ENCODE measurements around the gene HOXC9.

Gene HOXC9

GRCh38 chr12:54045868-54046521 lies 46.0 kb downstream of the HOXC9 start:
- no peak for DNase-seq (ENCODE audit: insufficient read length, low spot score)
- TF ChIP-seq CTCF (IDR thresholded peaks at IDR 0.05; ENCODE audit: insufficient read depth, missing control alignments), result no peak
- FAIRE-seq, result no peak

- DNase-seq (ENCODE audit: insufficient read length, low spot score), result no peak
- TF ChIP-seq CTCF (IDR thresholded peaks at IDR 0.05; ENCODE audit: insufficient read depth, missing control alignments), result no peak
- FAIRE-seq, result no peak
These were observed 46.8 kb downstream of the HOXC9 start for GRCh38 chr12:54046809-54047159.

- no peak for DNase-seq (ENCODE audit: insufficient read length, low spot score)
- FAIRE-seq, result no peak
- no peak for TF ChIP-seq CTCF (IDR thresholded peaks at IDR 0.05; ENCODE audit: insufficient read depth, missing control alignments)
These were observed 47.4 kb downstream of the HOXC9 start for GRCh38 chr12:54047160-54047963.

- no peak for DNase-seq (ENCODE audit: insufficient read length, low spot score)
- TF ChIP-seq CTCF (IDR thresholded peaks at IDR 0.05; ENCODE audit: insufficient read depth, missing control alignments), result no peak
- FAIRE-seq, result no peak
These were observed 48.0 kb downstream of the HOXC9 start for GRCh38 chr12:54047964-54048303.

GRCh38 chr12:54048406-54049093 lies 48.6 kb downstream of the HOXC9 start:
- TF ChIP-seq CTCF (IDR thresholded peaks at IDR 0.05; ENCODE audit: insufficient read depth, missing control alignments), result no peak
- FAIRE-seq, result no peak
- DNase-seq (ENCODE audit: insufficient read length, low spot score), result no peak

GRCh38 chr12:54049108-54049507 lies 49.1 kb downstream of the HOXC9 start:
- no peak for TF ChIP-seq CTCF (IDR thresholded peaks at IDR 0.05; ENCODE audit: insufficient read depth, missing control alignments)
- FAIRE-seq (no peak), DNase-seq (ENCODE audit: insufficient read length, low spot score) (no peak)

GRCh38 chr12:54050482-54050810 lies 50.5 kb downstream of the HOXC9 start:
- TF ChIP-seq CTCF (IDR thresholded peaks at IDR 0.05; ENCODE audit: insufficient read depth, missing control alignments), result no peak
- FAIRE-seq (no peak), DNase-seq (ENCODE audit: insufficient read length, low spot score) (no peak)

Data from D721Med (cell line).